K562 (cell line): Measurements from ENCODE around the gene OXSR1. TPM values are rescaled to one million over a fixed set of nuclear protein-coding genes. Genes with fewer than 3 reads are reported as not detected.

Source experiments
- ATAC-seq: fragments of 200-7000 bp; cut with Tn5 transposase; 3 replicates; pipeline ENCODE4 v1.9.1; 2020; ENCODE audit warnings: moderate library complexity
- BruUV-seq: library from RNA; stranded (reverse); fragments of 400-500 nt; replicated peaks from 2 replicates; lab custom pipeline; 2021; lab: Mats Ljungman, UMichigan
- CTCF ChIA-PET: fragments of 300-600 bp; formaldehyde crosslinking; extraction: SDS; loops from one replicate; lab custom pipeline; 2021; ENCODE audit warnings: low intra/inter-chr PET ratio; lab: Yijun Ruan, JAX
- POLR2A ChIA-PET: fragments of 300-600, 350-650 bp; sonication (Branson Sonifier 250); formaldehyde crosslinking; extraction: SDS; loops from one replicate; lab custom pipeline; 2021; ENCODE audit warnings: antibody characterized with exemption, inconsistent platforms; lab: Yijun Ruan, JAX
- DNase-seq, 4 experiments: peaks; one replicate each; pipeline versions ENCODE4 v3.0.0 to v3.0.0-alpha.2; 2011 to 2018; ENCODE audit warnings: low spot score in 3 of 4, mixed read lengths in 3 of 4; ENCODE audit errors: extremely low read depth in 1 of 4
- FAIRE-seq: peaks from 2 replicates; lab custom pipeline; 2011; peaks lifted over from hg19 to GRCh38; lab: Jason Lieb, UNC
- H2AFZ ChIP-seq: 2 replicates; pipeline ENCODE4 v1.6.0; 2011; ENCODE audit warnings: low read depth, low read length, control low read depth, inconsistent platforms
- H3K27ac ChIP-seq: fragments of 200-600 bp; 3 replicates; pipeline ENCODE4 v1.8.0; 2011; ENCODE audit warnings: low read depth, mild to moderate bottlenecking, control low read depth, inconsistent platforms, low read length, moderate library complexity, mixed read lengths; ENCODE audit errors: extremely low read depth
- H3K27me3 ChIP-seq, 2 experiments: fragments of 300-600 bp in 1 of 2; 2 replicates in 1 of 2; 3 replicates in 1 of 2; pipeline versions ENCODE4 v1.6.0 to v1.8.0; 2011; ENCODE audit warnings: inconsistent platforms in 2 of 2, low read length in 2 of 2, mild to moderate bottlenecking in 1 of 2, mixed read lengths in 1 of 2, moderate library complexity in 1 of 2; ENCODE audit not compliant: control insufficient read depth in 2 of 2, insufficient read depth in 2 of 2
- H3K36me3 ChIP-seq: fragments of 300-600 bp; 3 replicates; pipeline ENCODE4 v1.8.0; 2011; ENCODE audit warnings: mild to moderate bottlenecking, low read length, inconsistent platforms; ENCODE audit not compliant: control insufficient read depth, insufficient read depth
- H3K4me1 ChIP-seq, 2 experiments: fragments of 200-600 bp in 1 of 2; replicated peaks in 1 of 2; 2 replicates in 1 of 2; 3 replicates in 1 of 2; pipeline versions ENCODE4 v1.5.1 to v1.8.0; 2011; ENCODE audit warnings: inconsistent platforms in 2 of 2, low read length in 2 of 2, mild to moderate bottlenecking in 1 of 2, mixed read lengths in 1 of 2, moderate library complexity in 1 of 2; ENCODE audit not compliant: control insufficient read depth in 2 of 2, insufficient read depth in 2 of 2
- H3K4me2 ChIP-seq: 2 replicates; pipeline ENCODE4 v1.6.1; 2011; ENCODE audit warnings: low read length, control low read depth, inconsistent platforms, mixed read lengths; ENCODE audit not compliant: insufficient read depth
- H3K4me3 ChIP-seq: fragments of 200-600 bp; sonication (generic), shearing (Covaris generic); 2 replicates; pipeline ENCODE4 v1.5.1; 2016; ENCODE audit warnings: control low read depth, inconsistent platforms
- H3K79me2 ChIP-seq: fragments of 200-600 bp; 3 replicates; pipeline ENCODE4 v1.8.0; 2011; ENCODE audit warnings: low read length, inconsistent platforms; ENCODE audit not compliant: control insufficient read depth, insufficient read depth
- H3K9ac ChIP-seq, 2 experiments: 2 replicates each; pipeline versions ENCODE4 v1.6.0 to v1.6.1; 2011; ENCODE audit warnings: low read depth in 2 of 2, low read length in 2 of 2, control low read depth in 1 of 2, inconsistent platforms in 1 of 2, mild to moderate bottlenecking in 1 of 2, mixed read lengths in 1 of 2; ENCODE audit not compliant: insufficient read depth in 1 of 2
- H3K9me1 ChIP-seq: one replicate; pipeline ENCODE4 v1.6.0; 2011; ENCODE audit warnings: inconsistent platforms, mild to moderate bottlenecking, low read length, moderate library complexity; ENCODE audit not compliant: control insufficient read depth, insufficient read depth
- H3K9me3 ChIP-seq: replicated peaks from 2 replicates; pipeline ENCODE4 v1.5.1; 2011; ENCODE audit warnings: low read depth, low read length, inconsistent platforms; ENCODE audit not compliant: control insufficient read depth, insufficient read depth
- H4K20me1 ChIP-seq: replicated peaks from 2 replicates; pipeline ENCODE4 v1.6.1; 2011; ENCODE audit warnings: low read length, inconsistent platforms, mixed read lengths; ENCODE audit not compliant: control insufficient read depth, insufficient read depth
- ATF4 ChIP-seq: fragments of 450-650 bp; formaldehyde crosslinking; IDR thresholded peaks from 2 replicates; pipeline ENCODE4 v1.4.0; 2022; ENCODE audit warnings: mild to moderate bottlenecking, moderate library complexity
- C11orf30 ChIP-seq: fragments of 450-650 bp; IDR thresholded peaks from 2 replicates; pipeline ENCODE4 v1.6.1; 2016; ENCODE audit warnings: low read depth, mild to moderate bottlenecking
- CSDE1 ChIP-seq, 2 experiments: fragments of 450-650 bp; IDR thresholded peaks; 2 replicates each; pipeline ENCODE4 v1.6.1; 2016; ENCODE audit warnings: mild to moderate bottlenecking in 1 of 2
- CTCFL ChIP-seq: IDR thresholded peaks from 2 replicates; pipeline ENCODE4 v1.6.1; 2011; ENCODE audit warnings: borderline replicate concordance, low read depth, mild to moderate bottlenecking, moderate library complexity, low read length; ENCODE audit not compliant: insufficient read depth, poor library complexity, severe bottlenecking
- E2F8 ChIP-seq: fragments of 450-650 bp; IDR thresholded peaks from 2 replicates; pipeline ENCODE4 v1.7.1; 2018; ENCODE audit warnings: mild to moderate bottlenecking, low read depth; ENCODE audit not compliant: partially characterized antibody
- ELF4 ChIP-seq: fragments of 450-650 bp; formaldehyde crosslinking; IDR thresholded peaks from 2 replicates; pipeline ENCODE4 v1.4.0; 2022; ENCODE audit warnings: missing genetic modification characterization
- ESRRA ChIP-seq: fragments of 450-650 bp; IDR thresholded peaks from 2 replicates; pipeline ENCODE4 v1.6.1; 2014; ENCODE audit warnings: low read depth, mild to moderate bottlenecking, moderate library complexity, borderline replicate concordance
- FUS ChIP-seq: fragments of 200-400 bp; formaldehyde crosslinking; optimal IDR thresholded peaks from 2 replicates; pipeline ENCODE3; 2017; ENCODE audit warnings: low read depth, low read length
- HOXB6 ChIP-seq: fragments of 250-450 bp; sonication (Bioruptor Pico); IDR thresholded peaks from 2 replicates; pipeline ENCODE4 v1.5.1; 2022; ENCODE audit warnings: mild to moderate bottlenecking, borderline replicate concordance
- L3MBTL2 ChIP-seq: fragments of 450-650 bp; IDR thresholded peaks from 2 replicates; pipeline ENCODE4 v1.6.1; 2016; ENCODE audit warnings: mild to moderate bottlenecking, moderate library complexity
- PHF21A ChIP-seq: fragments of 450-650 bp; IDR thresholded peaks from 2 replicates; pipeline ENCODE4 v1.6.1; 2017; ENCODE audit warnings: low read depth, borderline replicate concordance
- STAT6 ChIP-seq: sonication (generic); formaldehyde crosslinking; IDR thresholded peaks from 2 replicates; pipeline ENCODE4 v1.8.1; 2023; ENCODE audit warnings: mild to moderate bottlenecking, missing genetic modification reagents
- TGIF2 ChIP-seq: sonication (generic); formaldehyde crosslinking; IDR thresholded peaks from 2 replicates; pipeline ENCODE4 v1.8.1; 2022; ENCODE audit warnings: mild to moderate bottlenecking, missing genetic modification reagents, moderate library complexity
- YBX1 ChIP-seq: fragments of 450-650 bp; IDR thresholded peaks from 2 replicates; pipeline ENCODE4 v1.7.1; 2016; ENCODE audit warnings: mild to moderate bottlenecking
- ZSCAN29 ChIP-seq: fragments of 450-650 bp; IDR thresholded peaks from 2 replicates; pipeline ENCODE4 v1.6.1; 2017
- ZSCAN32 ChIP-seq: fragments of 450-650 bp; formaldehyde crosslinking; IDR thresholded peaks from 2 replicates; pipeline ENCODE4 v1.4.0; 2020; ENCODE audit warnings: mild to moderate bottlenecking, moderate library complexity
- WGBS: fragments of 100-300 bp; shearing (Covaris generic); methylation state at CpG from one replicate; pipeline ENCODE4 v1.1.6; 2016; ENCODE audit warnings: low coverage, mixed read lengths; ENCODE audit not compliant: insufficient coverage; ENCODE audit errors: missing lambda C conversion rate; 5-methylcytosine and 5-hydroxymethylcytosine counted together
- in situ Hi-C: fragments of 300-500 bp; cut with MboI; formaldehyde crosslinking; loops from 4 replicates; pipeline ENCODE4 v1.15.0; 2018; ENCODE audit warnings: inconsistent platforms, mixed read lengths
- intact Hi-C: fragments of 100-400 bp; cut with micrococcal nuclease; formaldehyde crosslinking; loops from 2 replicates; pipeline ENCODE4 v1.14.2; 2022
- polyA plus RNA-seq, 8 experiments: library from polyadenylated mRNA; depleted of rRNA in 4 of 8; stranded (reverse) in 5 of 8; unstranded in 3 of 8; fragments of >200 nt; fragmentation: Nextera tagmentation in 2 of 8; fragmentation: Illumina TruSeq in 1 of 8; extraction: Ambion mirVana in 2 of 8; extraction: Trizol in 1 of 8; gene quantifications; 2 replicates each; pipeline versions ENCODE4 v1.2.1 to v1.2.3, GENCODE V29; 2011 to 2014; ENCODE audit warnings: inconsistent platforms in 1 of 8, missing spikeins in 1 of 8
- total RNA-seq, 7 experiments: library from RNA; depleted of rRNA in 6 of 7; stranded (reverse); fragments of >200 nt in 6 of 7; fragmentation: Illumina TruSeq in 2 of 7; extraction: Trizol in 2 of 7; gene quantifications; 2 replicates each; pipeline versions ENCODE4 v1.2.1 to v1.2.3, GENCODE V29; 2011 to 2021; ENCODE audit warnings: low replicate concordance in 1 of 7

Gene OXSR1
- total and polyA plus RNA-seq, 9 of the 15 experiments (the other 6 are each of a cell fraction or from before 2014, with no cell fraction given), result 15.7 to 87.6 (median 48.7) TPM

GRCh38 chr3:38226273-38226672 is 60.9 kb downstream of the OXSR1 start:
- in situ Hi-C loops (no loop called here), intact Hi-C loops (loop anchor here (10.0 kb wide), 1 partner anchor 91 kb away; the partner anchor contains the start of genes ACAA1 and MYD88)
- TF ChIP-seq ZSCAN29 (no peak), C11orf30 (no peak), CTCFL (no peak), L3MBTL2 (no peak), ZSCAN32 (CRISPR knock-in tag) (no peak), FUS (no peak), TGIF2 (CRISPR knock-in tag) (no peak), CSDE1 (IDR thresholded peaks at IDR 0.05) (no peak), STAT6 (no peak), E2F8 (no peak), YBX1 (no peak), ATF4 (no peak), ESRRA (no peak), ELF4 (CRISPR knock-in tag) (no peak), HOXB6 (CRISPR knock-in tag) (no peak), PHF21A (no peak)
- POLR2A ChIA-PET, result interaction anchor here (0.6 to 2.3 kb wide), 4 partner anchors 11 to 779 kb away, joined by 3 to 5 read pairs (median 4); no protein-coding TSS in a partner anchor
- no peaks in the 10 kb centered on the region for H3K9me3 ChIP-seq
- H3K4me1 ChIP-seq, result peaks cover 4 to 8% of the 10 kb centered on the region in 2 experiments; a peak in 4 of 5 replicates
- H3K4me3 ChIP-seq, result no peak overlapping the region
- H3K36me3 ChIP-seq, result peaks cover 85% of the 10 kb centered on the region
- WGBS, result 92% methylated on average over 2 of the region's 2 CpGs
- H3K4me2 ChIP-seq, result no peak overlapping the region
- H3K9me1 ChIP-seq, result peaks cover 2% of the 10 kb centered on the region
- BruUV-seq, result no TSS peak
- no peak overlapping the region for H2AFZ ChIP-seq
- no peaks in the 10 kb centered on the region for H3K27me3 ChIP-seq
- H3K27ac ChIP-seq, result no peak overlapping the region
- FAIRE-seq (no peak), ATAC-seq (no peak), DNase-seq (no peak)
- CTCF ChIA-PET, result no interaction called here
- H3K79me2 ChIP-seq, result 0 out of 3 replicates have a peak, but pooled peaks cover 2% of the 10 kb centered on the region
- peaks cover 5% of the 10 kb centered on the region for H4K20me1 ChIP-seq
- no peak overlapping the region for H3K9ac ChIP-seq
